GM13976 (cell line): ENCODE results near the gene OAS3.

Experiments used
- DNase-seq: peaks from one replicate; pipeline ENCODE4 v3.0.0; 2012; ENCODE audit warnings: low spot score
- in situ Hi-C: fragments of 300-500 bp; cut with MboI; formaldehyde crosslinking; loops from one replicate; pipeline ENCODE4 v1.12.0; 2022; ENCODE audit warnings: low sequenced_read_pairs, mixed read lengths, inconsistent platforms; ENCODE audit not compliant: unreplicated experiment
- TF ChIP-seq, protein P1 (sequence below): IDR thresholded peaks from 2 replicates; pipeline ENCODE4 v1.5.1; 2012; ENCODE audit warnings: borderline replicate concordance, mild to moderate bottlenecking; ENCODE audit not compliant: insufficient read depth; ENCODE audit errors: extremely low read depth, missing control alignments, control extremely low read depth

Gene OAS3

DNA sequence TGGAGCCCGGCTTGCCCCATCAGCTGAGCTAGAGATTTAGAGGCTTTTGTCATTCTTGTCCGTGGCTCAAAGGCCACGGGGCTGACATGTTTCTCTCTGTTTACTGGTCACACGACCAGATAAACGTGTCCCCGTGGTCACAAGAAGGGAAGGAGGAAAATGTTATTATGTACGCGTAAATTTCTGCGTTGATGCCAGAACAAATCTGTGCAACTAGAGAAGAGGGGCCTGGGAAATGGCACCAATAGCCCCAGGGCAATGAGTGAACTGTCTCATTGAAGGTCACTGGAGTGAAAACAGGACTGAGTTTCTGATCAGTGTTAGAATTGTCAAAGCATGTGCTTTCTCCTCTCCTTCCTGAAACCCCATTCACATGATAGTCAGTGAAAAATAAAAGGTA is 65.4 kb downstream of the OAS3 start:
- no peak for DNase-seq
- TF ChIP-seq, protein P1, sequence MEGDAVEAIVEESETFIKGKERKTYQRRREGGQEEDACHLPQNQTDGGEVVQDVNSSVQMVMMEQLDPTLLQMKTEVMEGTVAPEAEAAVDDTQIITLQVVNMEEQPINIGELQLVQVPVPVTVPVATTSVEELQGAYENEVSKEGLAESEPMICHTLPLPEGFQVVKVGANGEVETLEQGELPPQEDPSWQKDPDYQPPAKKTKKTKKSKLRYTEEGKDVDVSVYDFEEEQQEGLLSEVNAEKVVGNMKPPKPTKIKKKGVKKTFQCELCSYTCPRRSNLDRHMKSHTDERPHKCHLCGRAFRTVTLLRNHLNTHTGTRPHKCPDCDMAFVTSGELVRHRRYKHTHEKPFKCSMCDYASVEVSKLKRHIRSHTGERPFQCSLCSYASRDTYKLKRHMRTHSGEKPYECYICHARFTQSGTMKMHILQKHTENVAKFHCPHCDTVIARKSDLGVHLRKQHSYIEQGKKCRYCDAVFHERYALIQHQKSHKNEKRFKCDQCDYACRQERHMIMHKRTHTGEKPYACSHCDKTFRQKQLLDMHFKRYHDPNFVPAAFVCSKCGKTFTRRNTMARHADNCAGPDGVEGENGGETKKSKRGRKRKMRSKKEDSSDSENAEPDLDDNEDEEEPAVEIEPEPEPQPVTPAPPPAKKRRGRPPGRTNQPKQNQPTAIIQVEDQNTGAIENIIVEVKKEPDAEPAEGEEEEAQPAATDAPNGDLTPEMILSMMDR: no peak
- in situ Hi-C loops: no loop called here

DNA sequence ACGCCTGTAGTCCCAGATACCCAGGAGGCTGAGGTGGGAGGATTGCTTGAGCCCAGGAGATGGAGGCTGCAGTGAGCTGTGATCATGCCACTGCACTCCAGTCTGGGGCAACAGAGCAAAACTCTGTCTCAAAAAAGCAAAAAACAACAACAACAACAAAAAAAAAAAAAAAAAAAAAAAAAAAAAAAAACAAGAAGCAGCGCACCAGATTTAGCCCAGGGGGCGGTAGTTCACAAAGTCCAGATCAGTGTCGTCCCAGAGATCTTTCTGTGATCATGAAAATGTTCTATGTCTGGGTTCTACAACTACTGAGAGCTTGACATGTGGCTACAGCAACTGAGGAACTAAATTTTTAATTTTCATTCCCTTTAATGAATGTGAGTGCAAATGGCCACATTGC is 67.5 kb downstream of the OAS3 start:
- TF ChIP-seq, protein P1: no peak
- in situ Hi-C loops: no loop called here
- DNase-seq: no peak

DNA sequence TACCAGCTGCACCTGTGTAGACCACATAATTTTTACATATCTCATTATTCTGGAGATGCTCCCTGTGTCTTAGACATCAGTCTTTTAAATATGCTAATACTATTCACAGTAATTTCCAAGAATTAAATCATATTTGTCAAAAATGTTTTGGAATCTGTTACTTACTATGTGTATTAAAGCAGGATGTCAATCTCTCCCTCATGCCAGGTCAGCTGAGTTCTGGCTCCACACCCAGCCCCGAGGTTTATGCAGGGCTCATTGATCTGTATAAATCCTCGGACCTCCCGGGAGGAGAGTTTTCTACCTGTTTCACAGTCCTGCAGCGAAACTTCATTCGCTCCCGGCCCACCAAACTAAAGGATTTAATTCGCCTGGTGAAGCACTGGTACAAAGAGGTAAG is 67.9 kb downstream of the OAS3 start:
- in situ Hi-C loops: no loop called here
- DNase-seq: no peak
- TF ChIP-seq, protein P1: no peak

DNA sequence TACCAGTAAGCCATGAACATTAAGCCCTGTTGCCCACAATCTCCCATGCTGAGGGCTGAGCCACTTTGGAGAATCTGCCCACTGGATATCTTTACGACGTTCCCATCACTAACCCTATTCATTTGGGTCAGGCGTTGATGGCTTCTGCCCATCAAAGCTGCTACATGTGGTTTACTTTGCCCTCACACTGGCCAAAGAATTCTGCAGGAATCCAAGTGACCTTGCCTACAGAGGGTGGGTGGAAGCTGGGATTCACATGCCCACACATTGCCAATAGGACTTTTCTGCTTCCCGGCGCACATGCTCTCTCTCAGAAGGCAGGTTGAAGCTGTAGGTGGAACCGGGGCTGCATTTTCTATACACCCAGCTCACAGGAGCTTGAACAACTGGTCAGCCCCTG is 68.4 kb downstream of the OAS3 start:
- TF ChIP-seq, protein P1: no peak
- DNase-seq: no peak
- in situ Hi-C loops: no loop called here

DNA sequence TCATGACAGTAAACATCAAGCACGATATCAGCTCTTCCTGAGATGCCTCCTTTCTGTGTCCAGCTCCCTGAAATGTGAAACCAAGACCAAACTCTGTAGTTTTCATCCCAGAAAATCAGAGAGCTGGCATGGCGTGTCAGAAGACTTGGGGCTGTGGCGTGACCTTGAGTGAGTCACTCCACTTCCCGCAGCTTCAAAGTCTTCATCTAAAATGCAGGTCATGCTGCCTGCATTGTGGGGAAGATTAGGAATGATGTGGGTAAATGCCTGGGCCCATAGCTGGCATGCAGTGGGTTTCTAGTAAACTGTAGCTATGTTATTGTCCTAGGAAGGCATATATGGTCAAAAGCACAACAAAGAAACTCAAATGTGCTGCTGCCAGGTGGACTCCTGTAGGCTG is 68.9 kb downstream of the OAS3 start:
- in situ Hi-C loops: no loop called here
- TF ChIP-seq, protein P1: no peak
- no peak for DNase-seq

DNA sequence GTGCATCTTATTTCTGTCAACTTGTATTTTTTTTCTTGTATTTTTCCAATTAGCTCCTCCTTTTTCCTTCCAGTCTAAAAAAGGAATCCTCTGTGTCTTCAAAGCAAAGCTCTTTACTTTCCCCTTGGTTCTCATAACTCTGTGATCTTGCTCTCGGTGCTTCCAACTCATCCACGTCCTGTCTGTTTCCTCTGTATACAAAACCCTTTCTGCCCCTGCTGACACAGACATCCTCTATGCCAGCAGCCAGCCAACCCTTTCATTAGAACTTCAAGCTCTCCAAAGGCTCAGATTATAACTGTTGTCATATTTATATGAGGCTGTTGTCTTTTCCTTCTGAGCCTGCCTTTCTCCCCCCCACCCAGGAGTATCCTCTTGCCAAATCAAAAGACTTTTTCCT is 72.4 kb downstream of the OAS3 start:
- no peak for DNase-seq
- in situ Hi-C loops: no loop called here
- TF ChIP-seq, protein P1: no peak

DNA sequence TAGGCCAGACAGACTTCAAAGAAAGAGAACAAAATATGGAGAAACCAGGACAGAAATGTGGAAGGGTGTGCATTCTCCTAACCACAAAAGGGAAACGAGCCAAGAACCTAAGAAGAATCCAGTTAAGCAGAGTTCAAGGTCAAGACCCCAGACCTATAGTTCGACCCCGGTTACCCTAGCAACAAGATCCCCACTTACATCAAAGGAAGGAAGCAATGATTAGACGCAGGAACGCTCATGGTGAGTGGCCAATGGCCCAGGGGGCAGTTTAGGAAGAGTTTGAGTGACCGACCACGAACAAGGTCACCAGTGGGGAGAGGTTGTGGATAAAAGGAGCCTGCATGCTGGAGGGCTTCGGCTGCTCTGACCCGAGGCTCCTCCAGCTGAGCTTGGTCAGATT is 76.3 kb downstream of the OAS3 start:
- DNase-seq: no peak
- TF ChIP-seq, protein P1: no peak
- in situ Hi-C loops: no loop called here
